Breast epithelium (tissue), 4 donors: Measurements from ENCODE around the gene PRKAB1. TPM values are rescaled to one million over a fixed set of nuclear protein-coding genes. Genes with fewer than 3 reads are reported as not detected.

ENCODE experiments used
- DNase-seq, 2 donors: peaks; one replicate each; pipeline ENCODE4 v3.0.0-alpha.2; 2019; ENCODE audit warnings: low spot score in 2 of 2
- H3K27ac ChIP-seq, 2 donors: fragments of 200-600 bp; sonication (generic) in 1 of 2; one replicate each; pipeline ENCODE4 v1.5.1; 2016 to 2019; ENCODE audit warnings: mild to moderate bottlenecking in 1 of 2
- H3K27me3 ChIP-seq, 2 donors: fragments of 200-600 bp; sonication (generic) in 1 of 2; one replicate each; pipeline versions ENCODE4 v1.5.1 to v1.6.0; 2017 to 2019; ENCODE audit warnings: control low read depth in 1 of 2, mild to moderate bottlenecking in 1 of 2
- H3K36me3 ChIP-seq: fragments of 200-600 bp; one replicate; pipeline ENCODE4 v1.5.1; 2019
- H3K4me1 ChIP-seq, 2 donors: fragments of 200-600 bp; sonication (generic); one replicate each; pipeline ENCODE4 v1.5.1; 2016 to 2019; ENCODE audit warnings: control low read depth in 1 of 2
- H3K4me3 ChIP-seq, 3 donors: fragments of 200-600 bp; sonication (generic); 1 replicate in 2 of 3; 2 replicates in 1 of 3; pipeline ENCODE4 v1.5.1; 2016 to 2019; ENCODE audit warnings: mild to moderate bottlenecking in 3 of 3, moderate library complexity in 2 of 3
- H3K9me3 ChIP-seq, 2 donors: fragments of 200-600 bp; sonication (generic) in 1 of 2; one replicate each; pipeline ENCODE4 v1.5.1; 2016 to 2019; ENCODE audit warnings: control low read depth in 1 of 2
- CTCF ChIP-seq, 3 donors: fragments of 450-650 bp; IDR thresholded peaks; one replicate each; pipeline ENCODE4 v1.5.1; 2016 to 2017; ENCODE audit warnings: antibody characterized with exemption in 3 of 3, mild to moderate bottlenecking in 3 of 3, moderate library complexity in 3 of 3
- POLR2A ChIP-seq: fragments of 450-650 bp; IDR thresholded peaks from one replicate; pipeline ENCODE4 v1.6.1; 2016; ENCODE audit warnings: antibody characterized with exemption, mild to moderate bottlenecking, moderate library complexity
- POLR2AphosphoS5 ChIP-seq, 3 donors: sonication (generic); formaldehyde crosslinking; IDR thresholded peaks; one replicate each; pipeline ENCODE4 v1.6.1; 2017; ENCODE audit warnings: antibody characterized with exemption in 3 of 3
- intact Hi-C: fragments of 100-400 bp; cut with DNase I; formaldehyde crosslinking; loops from one replicate; pipeline ENCODE4 v1.15.1; 2023; ENCODE audit warnings: low total_unique reads
- total RNA-seq, 3 donors: library from RNA; depleted of rRNA; stranded (reverse); fragments of >200 nt; gene quantifications; one replicate each; pipeline ENCODE4 v1.1.0, GENCODE V29; 2016

PRKAB1 gene
- total RNA-seq, 3 donors from 2014 or later = 20.2 to 39.0 (median 31.9) TPM

- no peaks in the 10 kb centered on the region for H3K4me1 ChIP-seq
- no peak for DNase-seq
- H3K9me3 ChIP-seq = no peaks in the 10 kb centered on the region
- TF ChIP-seq POLR2A = no peak
- TF ChIP-seq POLR2AphosphoS5 (IDR thresholded peaks at IDR 0.05) = no peak
- no peak for TF ChIP-seq CTCF (IDR thresholded peaks at IDR 0.05)
- intact Hi-C loops = no loop called here
- no peaks in the 10 kb centered on the region for H3K36me3 ChIP-seq
- H3K27ac ChIP-seq = peak overlapping the region in 1 of 2 donors; percentile 48
- no peaks in the 10 kb centered on the region for H3K27me3 ChIP-seq
- H3K4me3 ChIP-seq = no peak overlapping the region
Observed at GRCh38 chr12:119710965-119711551, 43.1 kb downstream of the PRKAB1 start.

- DNase-seq = no peak
- Histone ChIP-seq H3K4me1 (no peaks in the 10 kb centered on the region), H3K9me3 (no peaks in the 10 kb centered on the region), H3K27me3 (no peaks in the 10 kb centered on the region), H3K27ac (no peak overlapping the region), H3K36me3 (no peaks in the 10 kb centered on the region), H3K4me3 (no peak overlapping the region)
- no peak for TF ChIP-seq POLR2A
- no peak for TF ChIP-seq CTCF (IDR thresholded peaks at IDR 0.05)
- no peak for TF ChIP-seq POLR2AphosphoS5 (IDR thresholded peaks at IDR 0.05)
- intact Hi-C loops = no loop called here
Observed at GRCh38 chr12:119711693-119712092, 43.8 kb downstream of the PRKAB1 start.

- DNase-seq = no peak
- no peaks in the 10 kb centered on the region for H3K27me3 ChIP-seq
- H3K4me1 ChIP-seq = no peaks in the 10 kb centered on the region
- no peaks in the 10 kb centered on the region for H3K9me3 ChIP-seq
- H3K4me3 ChIP-seq = no peak overlapping the region
- H3K27ac ChIP-seq = no peak overlapping the region
- TF ChIP-seq POLR2AphosphoS5 (IDR thresholded peaks at IDR 0.05) = no peak
- TF ChIP-seq CTCF (IDR thresholded peaks at IDR 0.05) = no peak
- no peak for TF ChIP-seq POLR2A
- no peaks in the 10 kb centered on the region for H3K36me3 ChIP-seq
- intact Hi-C loops = no loop called here
Observed at GRCh38 chr12:119712721-119713120, 44.8 kb downstream of the PRKAB1 start.

- Histone ChIP-seq H3K27me3 (no peaks in the 10 kb centered on the region), H3K27ac (peak overlapping the region in 1 of 2 donors; percentile 40), H3K4me1 (no peaks in the 10 kb centered on the region), H3K9me3 (no peaks in the 10 kb centered on the region), H3K36me3 (no peaks in the 10 kb centered on the region), H3K4me3 (no peak overlapping the region)
- no peak for DNase-seq
- no peak for TF ChIP-seq POLR2A
- no peak for TF ChIP-seq POLR2AphosphoS5 (IDR thresholded peaks at IDR 0.05)
- no peak for TF ChIP-seq CTCF (IDR thresholded peaks at IDR 0.05)
- intact Hi-C loops = no loop called here
Observed at GRCh38 chr12:119713551-119714031, 45.7 kb downstream of the PRKAB1 start.

GRCh38 chr12:119714614-119715267 lies 46.8 kb downstream of the PRKAB1 start:
- intact Hi-C loops = no loop called here
- no peak overlapping the region for H3K27ac ChIP-seq
- no peak for DNase-seq

More at GRCh38 chr12:119714614-119715267, 46.8 kb downstream of the PRKAB1 start:
- no peak overlapping the region for H3K4me3 ChIP-seq
- H3K9me3 ChIP-seq = no peaks in the 10 kb centered on the region
- H3K4me1 ChIP-seq = no peaks in the 10 kb centered on the region
- no peak for TF ChIP-seq POLR2A
- TF ChIP-seq CTCF (IDR thresholded peaks at IDR 0.05) = no peak
- no peak for TF ChIP-seq POLR2AphosphoS5 (IDR thresholded peaks at IDR 0.05)
- no peaks in the 10 kb centered on the region for H3K27me3 ChIP-seq
- no peaks in the 10 kb centered on the region for H3K36me3 ChIP-seq
